Activated CD8-positive, alpha-beta memory T cell treated with anti-CD3 and anti-CD28 coated beads, Interleukin-2, amount 50 U/mL, for 4 hours (primary cell): ENCODE results near the gene CELF3.
A peak's percentile ranks its signal among the peaks of the same experiment; 100 is the strongest.
"Not testable (repeated sequence)": the region's sequence is repeated elsewhere in the genome, so short reads cannot be mapped to it uniquely, and the experiment has no call there.

Experiments used
- DNase-seq: peaks from one replicate; pipeline ENCODE4 v3.0.0-alpha.2; 2020

The CELF3 gene

GRCh38 chr1:151716771-151717631 lies at the start of gene CELF3:
Gene CELF3, minus strand, starts transcription at chr1:151716803. Its CDS starts 783 bp downstream, at chr1:151716020.
- no peak for DNase-seq

- no peak for DNase-seq
Observed at GRCh38 chr1:151763990-151764389, 47.4 kb upstream of the CELF3 start.

- peak; percentile 84 for DNase-seq
Observed at GRCh38 chr1:151762941-151763921, 46.6 kb upstream of the CELF3 start, which contains the start of gene MRPL9. Gene MRPL9, minus strand, starts transcription at chr1:151763496. Its CDS starts 17 bp downstream, at chr1:151763479.

- DNase-seq, result no peak
Observed at GRCh38 chr1:151760597-151761385, 44.2 kb upstream of the CELF3 start.

GRCh38 chr1:151759241-151759640 lies 42.6 kb upstream of the CELF3 start:
- no peak for DNase-seq

GRCh38 chr1:151756291-151756690 lies 39.7 kb upstream of the CELF3 start:
- DNase-seq, result no peak

- DNase-seq, result no peak
Observed at GRCh38 chr1:151741516-151741915, 24.9 kb upstream of the CELF3 start.

- DNase-seq, result no peak
Observed at GRCh38 chr1:151739590-151740355, 23.2 kb upstream of the CELF3 start.

- DNase-seq, result no peak
Observed at GRCh38 chr1:151737479-151737878, 20.9 kb upstream of the CELF3 start.

GRCh38 chr1:151737026-151737425 lies 20.4 kb upstream of the CELF3 start:
- DNase-seq, result no peak

- not testable (repeated sequence) for DNase-seq
Observed at GRCh38 chr1:151733995-151734394, 17.4 kb upstream of the CELF3 start.

- DNase-seq, result no peak
Observed at GRCh38 chr1:151733126-151733525, 16.5 kb upstream of the CELF3 start.

GRCh38 chr1:151729966-151730291 lies 13.3 kb upstream of the CELF3 start:
- no peak for DNase-seq

GRCh38 chr1:151729157-151729965 lies 12.8 kb upstream of the CELF3 start:
- DNase-seq, result no peak

- DNase-seq, result no peak
Observed at GRCh38 chr1:151728151-151729054, 11.8 kb upstream of the CELF3 start.

- no peak for DNase-seq
Observed at GRCh38 chr1:151723726-151724370, 7.2 kb upstream of the CELF3 start.

GRCh38 chr1:151721788-151722510 lies 5.3 kb upstream of the CELF3 start:
- no peak for DNase-seq

GRCh38 chr1:151720974-151721787 lies 4.6 kb upstream of the CELF3 start, which contains the start of gene RIIAD1:
Gene RIIAD1, plus strand, starts transcription at chr1:151721522. Its CDS starts 15 bp downstream, at chr1:151721537.
- peak; percentile 42 for DNase-seq
